Measurements from ENCODE around the gene ALPP.
A peak's percentile ranks its signal among the peaks of the same experiment; 100 is the strongest.
"Not testable (repeated sequence)": the region's sequence is repeated elsewhere in the genome, so short reads cannot be mapped to it uniquely, and the experiment has no call there.

ALPP gene

DNA sequence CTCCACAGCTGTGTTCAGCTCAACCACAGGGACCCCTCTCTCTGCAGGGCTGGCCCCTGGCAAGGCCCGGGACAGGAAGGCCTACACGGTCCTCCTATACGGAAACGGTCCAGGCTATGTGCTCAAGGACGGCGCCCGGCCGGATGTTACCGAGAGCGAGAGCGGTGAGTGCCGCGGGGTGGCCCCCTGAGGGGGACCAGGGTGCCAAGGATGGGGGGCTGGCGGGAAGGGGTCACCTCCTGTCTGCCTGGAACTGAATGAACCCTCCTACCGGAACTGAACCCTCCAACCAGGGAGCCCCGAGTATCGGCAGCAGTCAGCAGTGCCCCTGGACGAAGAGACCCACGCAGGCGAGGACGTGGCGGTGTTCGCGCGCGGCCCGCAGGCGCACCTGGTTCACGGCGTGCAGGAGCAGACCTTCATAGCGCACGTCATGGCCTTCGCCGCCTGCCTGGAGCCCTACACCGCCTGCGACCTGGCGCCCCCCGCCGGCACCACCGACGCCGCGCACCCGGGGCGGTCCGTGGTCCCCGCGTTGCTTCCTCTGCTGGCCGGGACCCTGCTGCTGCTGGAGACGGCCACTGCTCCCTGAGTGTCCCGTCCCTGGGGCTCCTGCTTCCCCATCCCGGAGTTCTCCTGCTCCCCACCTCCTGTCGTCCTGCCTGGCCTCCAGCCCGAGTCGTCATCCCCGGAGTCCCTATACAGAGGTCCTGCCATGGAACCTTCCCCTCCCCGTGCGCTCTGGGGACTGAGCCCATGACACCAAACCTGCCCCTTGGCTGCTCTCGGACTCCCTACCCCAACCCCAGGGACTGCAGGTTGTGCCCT, 2.9 kb downstream of the ALPP start:
- not testable (repeated sequence) for DNase-seq (ENCODE audit: low read depth, low spot score)

DNA sequence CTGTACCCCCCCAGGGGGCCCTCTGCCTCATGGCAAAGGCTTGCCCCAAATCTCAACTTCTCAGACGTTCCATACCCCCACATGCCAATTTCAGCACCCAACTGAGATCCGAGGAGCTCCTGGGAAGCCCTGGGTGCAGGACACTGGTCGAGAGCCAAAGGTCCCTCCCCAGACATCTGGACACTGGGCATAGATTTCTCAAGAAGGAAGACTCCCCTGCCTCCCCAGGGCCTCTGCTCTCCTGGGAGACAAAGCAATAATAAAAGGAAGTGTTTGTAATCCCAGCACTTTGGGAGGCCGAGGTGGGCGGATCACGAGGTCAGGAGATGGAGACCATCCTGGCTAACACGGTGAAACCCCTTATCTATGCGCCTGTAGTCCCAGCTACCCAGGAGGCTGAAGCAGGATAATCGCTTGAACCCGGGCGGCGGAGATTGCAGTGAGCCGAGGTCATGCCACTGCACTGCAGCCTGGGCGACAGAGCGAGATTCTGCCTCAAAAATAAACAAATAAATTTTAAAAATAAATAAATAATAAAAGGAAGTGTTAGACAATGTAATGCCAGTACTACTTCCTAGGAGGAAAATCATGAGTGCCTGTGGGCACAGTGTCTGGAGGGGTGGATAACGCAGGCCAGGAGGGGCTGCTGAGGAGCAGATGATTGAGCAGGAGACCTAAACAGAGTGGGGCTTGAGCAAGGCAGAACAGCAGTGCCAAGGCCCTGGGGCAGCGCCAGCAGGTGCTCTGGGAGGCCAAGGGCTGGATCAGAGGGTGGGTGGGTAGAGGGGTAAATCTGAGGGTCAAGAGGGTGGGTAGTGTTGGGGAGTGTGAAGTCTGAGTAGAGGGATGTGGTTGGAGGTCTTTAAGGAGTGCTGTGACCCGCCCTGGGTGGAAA, 4.0 kb downstream of the ALPP start:
- DNase-seq (ENCODE audit: low read depth, low spot score) = no peak

DNA sequence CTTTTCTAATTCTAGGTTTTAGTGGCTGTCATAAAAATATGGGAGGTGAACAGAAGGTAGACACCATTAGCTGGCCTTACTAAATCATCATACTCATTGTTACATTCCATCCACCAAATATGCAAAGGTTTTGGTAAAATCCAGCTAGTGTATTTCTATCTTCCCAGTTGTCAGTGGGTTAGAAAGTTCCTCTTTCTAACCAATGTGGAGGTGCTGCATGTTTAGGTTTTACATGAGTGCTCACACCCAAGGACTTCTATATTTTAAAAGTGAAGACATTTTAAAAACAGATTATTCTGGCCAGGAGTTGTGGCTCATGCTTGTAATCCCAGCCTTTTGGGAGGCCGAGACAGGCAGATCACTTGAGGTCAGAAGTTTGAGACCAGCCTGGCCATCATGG, 5.9 kb downstream of the ALPP start:
- DNase-seq (ENCODE audit: low read depth, low spot score) = no peak

DNA sequence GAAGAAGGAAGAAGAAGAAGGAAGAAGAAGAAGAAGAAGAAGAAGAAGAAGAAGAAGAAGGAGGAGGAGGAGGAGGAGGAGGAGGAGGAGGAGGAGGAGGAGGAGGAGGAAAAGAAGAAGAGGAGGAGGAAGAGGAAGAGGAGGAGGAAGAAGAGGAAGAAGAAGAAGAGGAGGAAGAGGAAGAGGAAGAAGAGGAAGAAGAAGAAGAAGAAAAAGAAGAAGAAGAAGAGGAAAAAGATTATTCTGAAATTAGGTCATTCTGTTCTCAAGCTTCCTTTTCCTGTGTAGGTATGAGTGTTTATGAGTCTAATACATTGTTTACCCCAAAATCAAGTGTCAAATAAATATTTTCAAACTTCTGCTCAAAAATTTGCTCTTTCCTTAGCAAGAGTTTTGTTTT, 6.5 kb downstream of the ALPP start:
- not testable (repeated sequence) for DNase-seq (ENCODE audit: low read depth, low spot score)

DNA sequence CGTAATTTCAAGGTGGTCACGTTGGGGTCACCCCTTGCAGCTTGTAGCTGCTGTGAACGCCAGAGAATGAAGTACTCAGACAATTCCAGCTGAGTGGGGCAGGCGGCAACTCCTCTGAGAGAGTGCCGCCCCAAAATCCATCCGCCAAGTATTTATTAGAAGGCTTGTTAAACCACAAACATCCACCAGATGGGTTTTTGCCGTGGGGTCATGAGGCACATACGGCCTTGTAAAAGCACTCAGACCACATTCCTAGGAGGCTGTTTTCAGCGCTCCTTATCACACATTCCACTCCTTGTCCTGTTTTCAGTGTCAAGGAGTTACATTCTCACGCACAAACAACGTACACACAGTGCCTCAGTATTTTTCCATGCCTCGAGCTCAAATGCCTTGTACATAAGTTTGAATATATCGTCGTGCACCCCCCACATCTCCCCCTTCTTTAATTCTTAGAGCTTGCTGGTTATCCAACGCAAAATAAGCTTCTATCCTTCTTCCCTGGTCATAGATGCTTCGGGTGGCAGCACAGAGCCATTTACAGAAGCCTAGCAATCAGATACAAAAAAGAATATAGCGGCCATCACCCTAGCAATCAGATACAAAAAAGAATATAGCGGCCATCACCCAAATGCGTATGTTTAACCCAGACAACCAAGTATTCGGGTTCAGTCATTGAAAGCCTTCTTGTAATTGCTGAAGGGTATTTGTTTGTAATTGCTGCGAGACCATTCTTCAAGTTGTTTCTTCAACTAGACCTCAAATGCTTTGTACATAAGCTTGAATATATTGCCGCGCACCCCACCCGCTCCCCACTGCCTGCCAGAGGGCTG, 7.3 kb downstream of the ALPP start:
- DNase-seq (ENCODE audit: low read depth, low spot score) = peak; percentile 95

DNA sequence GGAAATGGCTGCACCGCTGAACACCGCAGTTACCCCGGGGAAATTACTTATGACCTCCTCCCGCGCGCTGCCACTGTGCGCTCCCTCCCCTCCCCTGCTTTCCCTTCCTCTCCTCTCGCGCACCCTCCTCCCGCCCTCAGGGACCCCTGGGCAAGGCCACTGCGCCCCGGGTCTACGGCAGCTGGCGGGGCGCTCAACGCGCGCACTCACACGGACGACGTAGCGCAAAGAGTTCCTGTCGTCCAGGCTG, 7.9 kb downstream of the ALPP start:
- no peak for DNase-seq (ENCODE audit: low read depth, low spot score)

DNA sequence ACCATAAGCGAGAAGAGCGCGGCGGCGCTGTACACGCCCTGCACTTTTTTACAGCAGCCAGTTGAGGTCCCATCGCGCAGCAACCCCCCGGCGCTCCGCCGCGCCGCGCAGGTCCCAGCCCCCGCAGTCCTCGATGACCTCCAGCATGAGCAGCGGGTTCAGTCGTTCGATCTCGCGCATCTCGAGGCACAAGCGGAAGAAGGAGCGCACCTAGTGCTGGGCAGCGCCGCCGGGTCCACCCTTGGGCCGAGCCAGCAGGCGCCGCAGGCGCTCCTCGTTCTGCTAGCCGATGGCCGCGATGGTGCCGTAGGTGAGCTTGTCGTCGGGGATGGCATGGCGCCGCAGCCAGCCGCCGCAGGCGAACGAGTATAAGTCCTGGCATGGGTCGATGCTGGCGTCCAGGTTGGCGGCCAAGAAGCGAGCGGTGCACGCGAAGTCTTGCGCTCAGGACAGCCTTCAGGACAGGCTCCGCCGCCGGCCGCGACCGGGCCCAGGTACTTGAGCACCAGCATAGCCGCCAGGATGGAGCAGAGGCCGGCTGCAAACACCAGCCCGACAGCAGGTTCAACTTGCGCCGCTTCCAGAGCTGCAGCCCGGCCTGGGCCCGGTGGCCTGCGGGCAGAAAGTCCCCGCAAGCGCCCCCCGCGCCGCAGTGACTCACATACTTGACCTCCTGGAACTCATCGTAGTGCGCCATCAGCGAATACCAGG, 8.3 kb downstream of the ALPP start:
- DNase-seq (ENCODE audit: low read depth, low spot score) = peak; percentile 83

DNA sequence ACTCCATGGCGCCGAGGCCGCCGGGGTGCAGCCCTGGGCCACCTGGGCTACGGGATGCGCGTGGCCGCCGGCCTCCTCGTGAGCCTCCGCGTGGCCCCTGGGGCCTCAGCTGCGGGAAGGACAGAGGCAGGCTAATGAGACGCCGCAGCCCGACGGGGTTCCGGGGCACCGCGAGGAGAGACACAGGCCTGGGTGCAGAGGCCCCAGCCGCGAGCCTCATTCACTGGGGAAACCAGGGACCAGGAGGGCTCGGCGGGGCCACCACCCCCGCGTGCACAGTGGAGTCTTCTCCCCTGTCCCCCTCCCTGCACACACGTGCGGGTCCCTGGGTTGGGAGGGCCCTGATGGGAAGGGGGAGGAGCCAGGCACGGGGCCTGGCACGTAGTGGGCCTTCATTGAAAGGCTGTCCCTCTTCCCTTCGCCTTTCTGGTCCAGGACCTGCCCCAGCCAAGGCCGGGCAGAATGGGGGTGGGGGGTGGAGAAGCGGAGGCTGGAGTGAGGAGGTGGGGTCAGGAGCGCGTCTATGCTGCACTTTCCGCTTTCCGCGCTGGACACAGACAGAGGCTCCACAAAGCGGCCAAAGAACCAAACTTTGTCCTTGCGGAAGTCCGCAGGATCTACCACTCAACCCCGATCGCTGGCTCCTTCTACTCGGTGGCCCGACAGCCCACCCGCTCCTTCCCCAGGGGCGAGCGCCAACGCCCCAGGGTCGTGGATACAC, 9.1 kb downstream of the ALPP start:
- no peak for DNase-seq (ENCODE audit: low read depth, low spot score)

DNA sequence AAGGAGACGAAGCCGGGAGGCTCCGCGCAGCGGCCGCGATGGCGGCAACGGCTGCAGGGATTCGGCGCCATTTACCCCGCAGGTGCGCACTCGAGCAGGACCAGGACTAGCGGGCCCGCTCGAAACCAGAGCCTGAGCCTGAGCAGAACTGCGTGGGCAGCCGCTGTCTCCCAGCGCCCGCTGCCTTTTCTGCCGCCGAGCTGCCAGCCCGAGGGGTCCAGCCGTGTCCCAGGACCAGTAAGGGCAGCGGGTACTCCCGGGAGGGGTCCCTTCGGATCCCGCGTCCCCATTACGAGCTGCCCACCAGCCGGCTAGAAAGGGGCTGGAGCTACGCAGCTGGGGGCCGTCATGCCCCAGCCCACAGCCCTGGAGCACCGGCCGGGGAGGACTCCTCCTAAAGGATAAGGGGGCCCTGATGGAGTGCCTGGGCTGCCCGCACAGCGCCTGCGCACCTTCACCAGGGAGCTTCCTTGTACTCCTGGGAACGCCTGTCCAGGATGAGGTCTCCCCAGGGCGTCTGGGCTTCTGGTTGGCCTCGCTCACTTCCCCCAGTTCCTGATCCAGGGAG, 9.9 kb downstream of the ALPP start:
- no peak for DNase-seq (ENCODE audit: low read depth, low spot score)

DNA sequence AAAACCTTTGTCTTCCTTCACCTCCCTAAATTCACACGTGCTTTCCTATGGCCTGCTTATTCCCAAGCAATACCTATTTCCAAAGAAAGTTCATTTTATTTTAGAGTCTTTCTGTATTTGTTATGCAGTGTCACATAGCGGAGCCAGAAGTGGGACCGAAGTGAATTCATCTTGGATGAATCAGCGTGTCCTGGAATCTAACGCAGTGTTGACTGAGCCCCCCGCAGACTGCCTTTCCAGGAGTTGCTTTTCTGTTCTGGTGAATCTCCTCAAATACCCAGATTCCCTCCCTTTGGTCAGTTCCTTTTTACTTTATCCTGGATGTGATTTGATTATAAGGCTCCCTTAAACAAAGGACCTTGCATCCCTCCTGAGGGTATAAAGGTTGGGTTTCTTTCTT, 10.8 kb downstream of the ALPP start:
- DNase-seq (ENCODE audit: low read depth, low spot score) = peak; percentile 91

DNA sequence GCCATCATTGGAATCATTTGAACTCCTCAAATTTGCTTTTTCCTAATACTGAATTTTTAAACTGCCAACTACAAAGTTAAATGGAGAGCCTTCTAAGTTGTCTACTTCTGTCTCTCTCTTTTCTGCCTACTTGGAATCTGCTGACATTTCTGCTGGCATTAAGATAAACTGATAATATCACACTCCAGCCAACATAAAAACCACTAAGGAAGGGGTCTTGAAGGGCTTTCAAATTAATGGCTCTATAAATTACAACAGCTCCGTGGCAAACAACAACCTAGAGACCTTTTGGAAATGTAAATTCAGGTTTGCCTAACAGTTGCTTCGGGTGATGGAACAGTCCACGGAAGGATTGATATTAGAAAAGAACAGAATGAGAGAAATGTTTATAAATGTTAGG, 12.1 kb downstream of the ALPP start:
- DNase-seq (ENCODE audit: low read depth, low spot score) = no peak

DNA sequence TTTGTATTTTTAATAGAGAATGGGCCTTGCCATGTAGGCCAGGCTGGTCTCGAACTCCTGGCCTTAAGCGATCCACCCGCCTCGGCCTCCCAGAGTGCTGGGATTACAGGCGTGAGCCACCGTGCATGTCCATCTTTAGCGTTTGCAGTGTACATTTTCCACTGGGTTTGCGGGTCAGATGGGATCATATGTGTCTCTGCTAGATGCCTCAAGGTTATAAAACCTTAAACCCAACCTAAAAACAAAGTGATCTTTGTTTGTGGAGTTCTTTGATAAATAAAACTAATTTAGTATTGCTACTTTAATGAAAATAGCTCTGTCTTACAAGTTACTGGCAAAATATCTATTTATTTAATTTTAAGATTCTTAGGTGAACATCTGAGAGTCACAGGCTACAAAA, 15.0 kb downstream of the ALPP start:
- no peak for DNase-seq (ENCODE audit: low read depth, low spot score)

DNA sequence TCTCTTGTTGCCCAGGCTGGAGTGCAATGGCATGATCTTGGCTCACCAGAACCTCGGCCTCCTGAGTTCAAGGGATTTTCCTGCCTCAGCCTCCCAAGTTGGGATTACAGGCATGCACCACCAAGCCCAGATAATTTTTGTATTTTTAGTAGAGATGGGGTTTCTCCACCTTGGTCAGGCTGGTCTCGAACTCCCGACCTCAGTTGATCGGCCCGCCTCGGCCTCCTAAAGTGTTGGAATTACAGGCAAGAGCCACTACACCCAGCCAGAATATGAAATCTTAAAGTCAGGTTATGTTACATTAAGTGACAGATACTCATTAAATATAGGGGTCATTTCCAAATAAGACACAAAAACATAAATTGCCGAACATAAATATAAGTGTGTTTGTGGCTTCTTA, 15.9 kb downstream of the ALPP start:
- DNase-seq (ENCODE audit: low read depth, low spot score) = not testable (repeated sequence)

DNA sequence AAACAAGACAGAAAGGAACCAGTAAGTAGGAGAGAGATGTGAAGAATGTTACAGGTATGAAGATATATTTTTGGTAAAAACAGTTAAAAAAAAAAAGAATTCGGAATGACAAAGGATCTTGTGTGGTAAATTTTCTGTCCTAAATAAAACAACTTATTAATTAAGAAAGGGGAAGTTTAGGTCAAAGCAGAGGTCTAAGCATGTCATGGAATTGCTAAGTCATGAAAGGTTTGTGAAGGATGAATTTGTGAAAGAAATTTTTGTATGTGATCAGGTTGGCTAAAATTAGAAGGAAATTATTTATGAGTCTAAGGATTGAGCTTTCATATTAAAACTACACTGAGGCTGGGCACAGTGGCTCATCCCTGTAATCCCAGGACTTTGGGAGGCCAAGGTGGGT, 17.0 kb downstream of the ALPP start:
- DNase-seq (ENCODE audit: low read depth, low spot score) = no peak

DNA sequence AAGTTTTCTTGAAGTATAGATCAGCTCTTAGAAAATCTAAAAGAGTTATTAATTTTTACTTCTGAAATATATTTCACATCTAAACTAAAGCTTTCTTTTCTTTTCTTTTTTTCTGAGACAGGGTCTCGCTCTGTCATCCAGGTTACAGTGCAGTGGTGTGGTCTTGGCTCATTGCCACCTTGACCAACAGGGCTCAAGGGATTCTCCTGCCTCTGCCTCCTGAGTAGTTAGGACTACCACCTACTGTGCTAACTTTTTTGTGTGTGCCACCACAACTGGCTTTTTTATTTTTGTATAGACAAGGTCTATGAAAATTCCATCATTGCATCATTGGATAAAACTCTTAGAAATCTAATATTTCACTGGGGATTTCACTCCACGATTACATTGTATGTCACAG, 18.1 kb downstream of the ALPP start:
- DNase-seq (ENCODE audit: low read depth, low spot score) = no peak

DNA sequence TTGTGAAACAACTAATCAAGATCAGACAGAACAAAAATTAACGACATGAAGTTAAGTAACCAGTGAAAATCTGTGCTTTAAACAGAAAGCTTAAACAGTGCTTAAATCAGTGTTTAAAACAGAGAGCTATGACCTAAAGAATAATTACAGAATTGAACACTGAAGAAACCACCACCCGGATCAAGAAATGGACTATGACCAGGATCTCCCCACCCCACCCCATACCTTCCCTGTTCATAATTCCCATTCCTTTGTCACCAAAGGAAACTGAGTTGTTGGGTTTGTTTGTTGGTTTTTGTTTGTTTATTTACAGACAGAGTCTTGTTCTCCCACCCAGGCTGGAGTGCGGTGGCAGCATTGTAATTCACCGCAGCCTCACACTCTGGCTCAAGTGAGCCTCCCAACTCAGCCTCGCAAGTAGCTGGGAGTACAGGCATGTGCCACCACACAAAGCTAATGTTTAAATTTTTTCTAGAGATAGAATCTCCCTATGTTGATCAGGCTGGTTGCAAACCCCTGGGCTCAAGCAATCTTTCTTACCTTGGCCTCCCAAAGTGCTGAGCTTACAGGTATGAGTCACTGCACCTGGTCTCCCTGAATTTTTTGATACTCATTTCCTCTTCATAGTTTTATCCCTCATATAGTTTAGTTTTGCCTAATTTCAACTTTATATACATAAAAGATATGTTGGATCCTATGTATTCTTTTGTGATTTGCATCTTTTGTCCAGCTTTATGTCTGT, 19.9 kb downstream of the ALPP start:
- no peak for DNase-seq (ENCODE audit: low read depth, low spot score)

DNA sequence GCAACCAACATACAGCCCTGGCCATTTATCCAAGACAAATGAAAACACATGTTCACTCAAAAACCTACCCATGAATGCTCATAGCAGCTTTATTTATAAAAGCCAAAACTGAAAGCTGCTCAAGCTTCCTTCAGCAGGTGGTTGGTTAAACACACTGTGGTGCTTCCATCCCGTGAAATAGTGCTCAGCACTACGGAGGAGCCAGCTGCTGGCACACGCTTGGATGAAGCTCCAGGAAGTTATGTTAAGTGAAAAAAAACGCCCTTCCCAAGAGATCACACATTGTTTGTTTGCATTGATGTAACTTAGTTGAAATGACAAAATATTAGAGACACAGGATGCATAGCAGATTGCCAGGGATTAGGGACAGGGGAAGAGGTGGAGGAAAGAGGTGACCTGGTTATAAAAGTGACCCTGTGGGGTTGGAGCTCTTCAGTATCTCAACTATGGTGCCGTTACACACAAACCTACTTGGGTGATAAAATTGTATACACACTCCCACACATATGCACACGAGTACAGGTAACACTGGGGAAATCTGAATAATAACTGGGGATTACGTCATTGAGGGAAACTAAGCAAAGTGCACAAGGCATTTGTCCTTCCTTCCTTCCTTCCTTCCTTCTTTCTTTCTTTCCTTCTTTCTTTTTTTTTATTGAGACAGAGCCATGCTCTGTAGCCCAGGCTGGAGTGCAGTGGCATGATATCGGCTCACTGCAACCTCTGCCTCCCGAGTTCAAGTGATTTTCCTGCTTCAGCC, 21.9 kb downstream of the ALPP start:
- DNase-seq (ENCODE audit: low read depth, low spot score) = no peak

DNA sequence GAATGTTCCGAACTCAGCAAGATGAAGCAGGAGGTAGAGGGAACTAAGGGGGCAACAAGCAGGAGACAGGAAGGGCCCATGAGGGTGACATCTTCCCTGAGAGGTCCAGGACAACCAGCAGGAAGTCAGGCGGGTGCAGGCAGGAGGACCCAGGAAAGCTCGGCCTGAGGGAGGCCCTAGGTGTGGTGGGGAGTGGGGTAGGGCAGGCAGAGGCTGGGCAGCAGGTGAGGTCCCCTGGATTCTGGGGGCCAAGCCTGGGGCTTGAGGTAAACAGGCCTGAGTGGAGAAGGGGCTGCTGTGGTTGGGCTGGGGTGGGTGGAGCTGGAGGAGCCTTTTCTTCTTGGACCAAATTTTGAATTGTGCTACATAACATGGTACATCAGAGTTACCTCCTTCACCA, 24.0 kb downstream of the ALPP start:
- DNase-seq (ENCODE audit: low read depth, low spot score) = no peak

DNA sequence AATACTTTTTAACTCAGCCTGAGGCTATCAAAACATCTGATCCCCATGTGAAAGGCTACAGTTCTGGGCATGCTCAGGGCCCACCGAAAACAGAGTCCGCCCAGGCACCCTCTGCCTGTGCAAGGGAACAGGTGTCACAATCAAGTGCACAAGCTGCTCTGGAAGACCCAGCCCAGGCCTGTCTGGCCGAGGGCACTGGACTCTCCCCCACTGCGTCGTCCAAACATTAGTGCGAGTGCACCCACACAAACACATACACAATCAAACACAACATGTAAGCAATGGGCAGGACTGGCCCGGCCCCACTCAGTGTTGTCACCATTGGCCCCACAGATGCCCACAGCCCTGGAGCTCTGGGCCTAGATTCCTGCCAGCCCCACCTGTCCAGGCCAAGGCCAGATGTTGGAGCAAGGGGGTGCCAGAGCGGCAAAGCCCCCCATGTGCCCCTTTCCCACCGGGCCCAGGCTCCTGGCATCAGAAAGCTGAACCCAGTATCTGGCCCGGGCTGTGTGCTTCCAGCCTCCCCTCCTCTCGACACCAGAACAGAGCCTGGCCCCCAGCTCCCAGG, 27.5 kb downstream of the ALPP start:
- DNase-seq (ENCODE audit: low read depth, low spot score) = no peak
